MCF 10A (cell line): Measurements from ENCODE around the gene CRADD. TPM values are rescaled to one million over a fixed set of nuclear protein-coding genes. Genes with fewer than 3 reads are reported as not detected.

Source experiments
- BruUV-seq: library from RNA; stranded (reverse); fragments of 400-500 nt; replicated peaks from 2 replicates; lab custom pipeline; 2021; lab: Mats Ljungman, UMichigan
- CTCF ChIA-PET: fragments of 300-600 bp; sonication (Branson Sonifier 250); formaldehyde crosslinking; extraction: SDS; loops from one replicate; lab custom pipeline; 2021; ENCODE audit warnings: antibody characterized with exemption, inconsistent platforms; lab: Yijun Ruan, JAX
- POLR2A ChIA-PET: fragments of 300-600, 350-650 bp; sonication (Branson Sonifier 250); formaldehyde crosslinking; extraction: SDS; loops from one replicate; lab custom pipeline; 2020; ENCODE audit warnings: antibody characterized with exemption, inconsistent platforms; lab: Yijun Ruan, JAX
- DNase-seq: peaks from one replicate; pipeline ENCODE4 v3.0.0-alpha.2; 2018; ENCODE audit not compliant: unreplicated experiment
- H3K27ac Mint-ChIP-seq: one replicate; pipeline ENCODE4 v1.8.0; 2022; ENCODE audit warnings: mild to moderate bottlenecking, low read depth, mixed read lengths; ENCODE audit not compliant: unreplicated experiment
- H3K27me3 Mint-ChIP-seq: one replicate; pipeline ENCODE4 v1.8.0; 2022; ENCODE audit warnings: mixed read lengths; ENCODE audit not compliant: insufficient read depth, unreplicated experiment
- H3K36me3 Mint-ChIP-seq: one replicate; pipeline ENCODE4 v1.8.0; 2022; ENCODE audit warnings: mild to moderate bottlenecking, moderate library complexity, mixed read lengths; ENCODE audit not compliant: insufficient read depth, unreplicated experiment
- H3K4me1 Mint-ChIP-seq: one replicate; pipeline ENCODE4 v1.8.0; 2022; ENCODE audit warnings: mixed read lengths; ENCODE audit not compliant: insufficient read depth, unreplicated experiment
- H3K4me3 Mint-ChIP-seq: one replicate; pipeline ENCODE4 v1.8.0; 2022; ENCODE audit warnings: mild to moderate bottlenecking, moderate library complexity, mixed read lengths; ENCODE audit not compliant: unreplicated experiment
- H3K9me3 Mint-ChIP-seq: one replicate; pipeline ENCODE4 v1.8.0; 2022; ENCODE audit warnings: mixed read lengths; ENCODE audit not compliant: unreplicated experiment
- CTCF ChIP-seq: fragments of 200-600 bp; IDR thresholded peaks from one replicate; pipeline ENCODE4 v1.8.0; 2022; ENCODE audit warnings: antibody characterized with exemption, mild to moderate bottlenecking; ENCODE audit not compliant: unreplicated experiment
- intact Hi-C: fragments of 100-400 bp; cut with micrococcal nuclease; formaldehyde crosslinking; loops from 2 replicates; pipeline ENCODE4 v1.14.1; 2022
- total RNA-seq: library from RNA; stranded (reverse); gene quantifications from 2 replicates; pipeline ENCODE4 v1.2.3, GENCODE V29; 2022

CRADD gene
- total RNA-seq, 1 experiment from 2014 or later: 15.4 TPM

- Mint-ChIP-seq H3K27me3 (no peaks in the 10 kb centered on the region), H3K9me3 (no peaks in the 10 kb centered on the region), H3K4me3 (no peak overlapping the region), H3K36me3 (peaks cover 11% of the 10 kb centered on the region), H3K27ac (no peak overlapping the region), H3K4me1 (no peaks in the 10 kb centered on the region)
- CTCF ChIA-PET: no interaction called here
- DNase-seq: no peak
- no peak for TF ChIP-seq CTCF
- POLR2A ChIA-PET: no interaction called here
- intact Hi-C loops: loop anchor here (10.0 kb wide), 1 partner anchor 243 kb away; no protein-coding TSS in a partner anchor
- BruUV-seq: no TSS peak
These were observed 154.2 kb downstream of the CRADD start for GRCh38 chr12:93831374-93831773.

- Mint-ChIP-seq H3K9me3 (no peaks in the 10 kb centered on the region), H3K4me1 (no peaks in the 10 kb centered on the region), H3K27me3 (no peaks in the 10 kb centered on the region), H3K4me3 (no peak overlapping the region), H3K36me3 (peaks cover 11% of the 10 kb centered on the region), H3K27ac (no peak overlapping the region)
- TF ChIP-seq CTCF: no peak
- POLR2A ChIA-PET: interaction anchor here (0.7 kb wide), 1 partner anchor 18 kb away, joined by 3 read pairs; no protein-coding TSS in a partner anchor
- intact Hi-C loops: loop anchor here (10.0 kb wide), 1 partner anchor 243 kb away; no protein-coding TSS in a partner anchor
- BruUV-seq: no TSS peak
- DNase-seq: no peak
- CTCF ChIA-PET: no interaction called here
These were observed 155.0 kb downstream of the CRADD start for GRCh38 chr12:93832131-93832530.

GRCh38 chr12:93833946-93834345 lies 156.8 kb downstream of the CRADD start:
- no peak overlapping the region for H3K27ac Mint-ChIP-seq
- ChIA-PET POLR2A (interaction anchor here (0.8 kb wide), 1 partner anchor 686 kb away, joined by 3 read pairs; no protein-coding TSS in a partner anchor), CTCF (interaction anchor here (0.6 kb wide), 1 partner anchor 209 kb away, joined by 3 read pairs; no protein-coding TSS in a partner anchor)
- intact Hi-C loops: loop anchor here (10.0 kb wide), 1 partner anchor 241 kb away; no protein-coding TSS in a partner anchor
- TF ChIP-seq CTCF: no peak
- BruUV-seq: no TSS peak
- H3K27me3 Mint-ChIP-seq: no peaks in the 10 kb centered on the region
- DNase-seq: no peak
- H3K4me1 Mint-ChIP-seq: peaks cover 7% of the 10 kb centered on the region
- H3K4me3 Mint-ChIP-seq: no peak overlapping the region
- peaks cover 11% of the 10 kb centered on the region for H3K36me3 Mint-ChIP-seq
- H3K9me3 Mint-ChIP-seq: no peaks in the 10 kb centered on the region

- Mint-ChIP-seq H3K4me1 (peaks cover 16% of the 10 kb centered on the region), H3K9me3 (no peaks in the 10 kb centered on the region), H3K27ac (no peak overlapping the region), H3K4me3 (no peak overlapping the region), H3K36me3 (peaks cover 15% of the 10 kb centered on the region), H3K27me3 (no peaks in the 10 kb centered on the region)
- ChIA-PET CTCF (interaction anchor here (1.0 to 1.6 kb wide), 3 partner anchors 12 to 264 kb away, joined by 3 to 6 read pairs (median 3); no protein-coding TSS in a partner anchor), POLR2A (no interaction called here)
- DNase-seq: no peak
- no TSS peak for BruUV-seq
- intact Hi-C loops: loop anchor here (10.0 kb wide), 1 partner anchor 238 kb away; no protein-coding TSS in a partner anchor
- TF ChIP-seq CTCF: no peak
These were observed 159.6 kb downstream of the CRADD start for GRCh38 chr12:93836620-93837260.
